ENCODE measurements around the gene RNF223. TPM values are rescaled to one million over a fixed set of nuclear protein-coding genes. Genes with fewer than 3 reads are reported as not detected.
"Not testable (repeated sequence)": the region's sequence is repeated elsewhere in the genome, so short reads cannot be mapped to it uniquely, and the experiment has no call there.

The RNF223 gene
- total and polyA plus RNA-seq, 4 donors, result 0.20 TPM; not detected in 3

DNA sequence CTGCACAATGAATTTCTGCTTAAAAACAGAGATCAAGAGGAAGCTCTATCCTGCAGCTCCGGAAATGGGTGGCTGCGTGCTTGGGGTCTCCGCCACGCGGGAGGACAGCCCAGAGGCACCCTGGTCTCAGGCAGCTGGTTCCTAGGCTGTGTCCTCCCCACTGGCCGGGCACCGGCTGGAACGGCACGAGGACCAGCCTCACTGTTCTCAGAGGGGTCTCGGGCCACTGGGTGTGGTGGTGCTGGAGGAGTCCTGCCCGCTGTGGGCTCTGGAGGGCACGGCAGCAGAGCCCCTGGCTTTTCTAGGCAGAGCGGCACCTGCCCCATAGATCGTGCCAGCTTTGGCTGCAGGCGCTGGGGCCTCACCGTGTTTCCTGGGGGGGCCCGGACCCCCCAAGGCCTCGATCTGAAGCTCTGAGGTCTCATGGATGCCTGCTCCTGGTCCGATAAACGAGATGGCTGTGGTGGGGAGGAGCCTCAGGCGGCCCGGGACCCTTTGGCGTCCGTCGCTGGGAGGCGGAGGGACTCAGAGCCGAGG lies 8.2 kb upstream of the RNF223 start:
- H3K4me1 ChIP-seq (ENCODE audit: control insufficient read depth, insufficient read depth, low read length), result peaks cover 16% of the 10 kb centered on the region
- WGBS (ENCODE audit: insufficient coverage), result 91% methylated on average over 25 of the region's 27 CpGs
- no peaks in the 10 kb centered on the region for H3K9me3 ChIP-seq (ENCODE audit: control insufficient read depth, insufficient read depth, low read length)
- peaks cover 10% of the 10 kb centered on the region for H3K27me3 ChIP-seq (ENCODE audit: control insufficient read depth, insufficient read depth, low read length)
- H3K4me3 ChIP-seq (ENCODE audit: low read depth, low read length), result no peak overlapping the region
- DNase-seq (ENCODE audit: low read depth in 4 of 6, low spot score in 6 of 6), result no peak
- peaks cover 62% of the 10 kb centered on the region for H3K36me3 ChIP-seq (ENCODE audit: control insufficient read depth, insufficient read depth, low read length)
- H3K27ac ChIP-seq (ENCODE audit: low read depth, low read length), result no peak overlapping the region

DNA sequence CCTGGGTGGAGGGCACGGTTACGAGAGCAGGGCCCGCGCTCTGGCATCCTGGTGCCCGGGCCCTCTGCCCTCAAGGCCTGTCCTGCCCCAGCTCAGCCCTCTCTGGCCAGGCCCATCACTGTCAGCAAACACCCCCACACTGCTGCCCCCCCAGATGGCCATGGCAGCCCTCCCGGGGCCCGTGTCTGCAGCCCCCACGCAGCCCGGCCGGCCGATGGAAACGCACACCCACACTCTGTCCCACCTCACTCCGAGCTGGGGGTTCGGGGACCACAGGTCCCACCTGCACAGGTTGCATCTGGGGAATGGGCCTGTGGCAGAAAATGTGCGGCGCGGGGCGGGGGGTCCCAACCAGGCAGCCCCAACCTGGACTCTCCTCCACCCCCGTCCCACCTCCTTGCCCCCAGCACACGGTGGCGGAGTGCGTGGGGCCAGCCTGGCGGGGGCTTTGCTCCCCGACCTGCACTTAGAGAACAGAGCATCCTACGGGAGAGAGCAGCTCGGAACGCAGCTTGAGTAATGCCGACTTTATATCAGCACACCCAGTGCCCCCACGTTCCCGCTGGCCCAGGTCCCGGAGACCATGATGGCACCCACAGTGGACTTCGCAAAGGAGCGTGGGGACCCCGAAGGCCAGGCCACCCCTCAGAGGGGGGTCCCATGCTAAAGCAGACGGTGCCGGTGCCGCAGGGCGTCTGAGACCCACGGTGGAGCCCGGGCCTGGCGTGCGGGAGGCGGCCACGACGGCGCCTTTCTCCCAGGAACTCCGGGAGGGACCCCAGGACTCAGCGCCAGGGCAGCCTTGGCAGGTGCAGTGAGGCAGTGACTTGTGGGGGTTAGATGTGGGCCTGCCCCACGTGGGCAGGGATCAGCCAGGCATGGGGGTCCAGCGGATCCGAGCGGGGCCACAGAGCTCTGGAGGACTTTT lies 7.5 kb upstream of the RNF223 start:
- 88% methylated on average over 51 of the region's 52 CpGs for WGBS (ENCODE audit: insufficient coverage)
- Histone ChIP-seq H3K9me3 (ENCODE audit: control insufficient read depth, insufficient read depth, low read length) (no peaks in the 10 kb centered on the region), H3K27me3 (ENCODE audit: control insufficient read depth, insufficient read depth, low read length) (peaks cover 10% of the 10 kb centered on the region), H3K4me1 (ENCODE audit: control insufficient read depth, insufficient read depth, low read length) (peaks cover 16% of the 10 kb centered on the region), H3K36me3 (ENCODE audit: control insufficient read depth, insufficient read depth, low read length) (peaks cover 55% of the 10 kb centered on the region), H3K27ac (ENCODE audit: low read depth, low read length) (no peak overlapping the region), H3K4me3 (ENCODE audit: low read depth, low read length) (no peak overlapping the region)
- DNase-seq (ENCODE audit: low read depth in 4 of 6, low spot score in 6 of 6), result no peak

DNA sequence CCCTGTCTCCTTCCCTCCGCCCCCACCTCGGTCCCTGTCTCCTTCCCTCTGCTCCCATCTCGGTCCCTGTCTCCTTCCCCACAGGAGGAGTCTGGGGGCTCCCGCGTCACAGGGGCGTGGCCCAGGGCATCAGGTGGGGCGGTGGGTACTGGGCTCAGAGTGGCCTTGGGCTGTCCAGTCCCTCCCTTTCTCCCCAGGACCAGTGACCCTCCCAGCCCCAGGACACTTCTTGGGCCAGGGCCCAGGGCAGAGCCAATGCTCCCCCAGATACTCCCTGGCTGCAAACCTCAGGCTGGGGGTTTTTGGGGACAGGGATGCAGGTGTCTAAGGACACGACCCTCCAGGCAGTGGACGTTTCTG lies 6.8 kb upstream of the RNF223 start:
- Histone ChIP-seq H3K4me3 (ENCODE audit: low read depth, low read length) (no peak overlapping the region), H3K27ac (ENCODE audit: low read depth, low read length) (no peak overlapping the region), H3K36me3 (ENCODE audit: control insufficient read depth, insufficient read depth, low read length) (peaks cover 49% of the 10 kb centered on the region), H3K4me1 (ENCODE audit: control insufficient read depth, insufficient read depth, low read length) (peaks cover 16% of the 10 kb centered on the region), H3K27me3 (ENCODE audit: control insufficient read depth, insufficient read depth, low read length) (peaks cover 10% of the 10 kb centered on the region), H3K9me3 (ENCODE audit: control insufficient read depth, insufficient read depth, low read length) (no peaks in the 10 kb centered on the region)
- DNase-seq (ENCODE audit: low read depth in 4 of 6, low spot score in 6 of 6), result no peak
- 21% methylated on average over 8 of the region's 9 CpGs for WGBS (ENCODE audit: insufficient coverage)

DNA sequence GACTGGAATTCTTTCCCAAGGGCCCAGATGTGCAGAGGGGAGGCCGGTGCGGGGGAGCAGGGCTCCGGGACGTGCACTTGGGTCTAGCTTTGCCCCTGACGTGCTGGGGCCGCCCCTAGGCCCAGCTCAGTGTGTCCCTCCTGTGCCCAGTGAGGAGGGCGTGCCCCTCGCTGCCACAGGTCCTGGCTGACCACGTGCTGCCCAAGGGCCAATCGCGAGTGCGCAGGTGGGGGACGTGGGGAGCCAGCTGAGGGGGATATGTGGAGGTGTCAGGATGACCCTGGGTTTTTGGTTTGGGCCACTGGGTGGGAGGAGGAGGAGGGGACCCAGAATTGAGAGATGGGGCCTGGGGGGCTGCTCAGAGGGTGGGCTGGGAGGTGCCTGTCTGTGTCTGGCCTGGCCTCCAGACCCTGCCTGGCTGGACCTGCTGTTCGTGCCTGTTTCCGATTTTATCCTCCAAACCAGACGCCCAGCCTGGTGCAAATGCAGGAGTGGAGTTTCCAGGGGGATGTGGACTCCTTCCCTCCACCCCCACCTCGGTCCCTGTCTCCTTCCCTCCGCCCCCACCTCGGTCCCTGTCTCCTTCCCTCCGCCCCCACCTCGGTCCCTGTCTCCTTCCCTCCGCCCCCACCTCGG lies 6.1 kb upstream of the RNF223 start:
- Histone ChIP-seq H3K36me3 (ENCODE audit: control insufficient read depth, insufficient read depth, low read length) (peaks cover 42% of the 10 kb centered on the region), H3K27ac (ENCODE audit: low read depth, low read length) (no peak overlapping the region), H3K4me1 (ENCODE audit: control insufficient read depth, insufficient read depth, low read length) (peaks cover 16% of the 10 kb centered on the region), H3K4me3 (ENCODE audit: low read depth, low read length) (peak overlapping the region; percentile 12), H3K27me3 (ENCODE audit: control insufficient read depth, insufficient read depth, low read length) (peaks cover 15% of the 10 kb centered on the region), H3K9me3 (ENCODE audit: control insufficient read depth, insufficient read depth, low read length) (no peaks in the 10 kb centered on the region)
- DNase-seq (ENCODE audit: low read depth in 4 of 6, low spot score in 6 of 6), result peak in 2 of 6 donors; percentile 61 to 77
- 2% methylated on average over 16 of the region's 23 CpGs for WGBS (ENCODE audit: insufficient coverage)

DNA sequence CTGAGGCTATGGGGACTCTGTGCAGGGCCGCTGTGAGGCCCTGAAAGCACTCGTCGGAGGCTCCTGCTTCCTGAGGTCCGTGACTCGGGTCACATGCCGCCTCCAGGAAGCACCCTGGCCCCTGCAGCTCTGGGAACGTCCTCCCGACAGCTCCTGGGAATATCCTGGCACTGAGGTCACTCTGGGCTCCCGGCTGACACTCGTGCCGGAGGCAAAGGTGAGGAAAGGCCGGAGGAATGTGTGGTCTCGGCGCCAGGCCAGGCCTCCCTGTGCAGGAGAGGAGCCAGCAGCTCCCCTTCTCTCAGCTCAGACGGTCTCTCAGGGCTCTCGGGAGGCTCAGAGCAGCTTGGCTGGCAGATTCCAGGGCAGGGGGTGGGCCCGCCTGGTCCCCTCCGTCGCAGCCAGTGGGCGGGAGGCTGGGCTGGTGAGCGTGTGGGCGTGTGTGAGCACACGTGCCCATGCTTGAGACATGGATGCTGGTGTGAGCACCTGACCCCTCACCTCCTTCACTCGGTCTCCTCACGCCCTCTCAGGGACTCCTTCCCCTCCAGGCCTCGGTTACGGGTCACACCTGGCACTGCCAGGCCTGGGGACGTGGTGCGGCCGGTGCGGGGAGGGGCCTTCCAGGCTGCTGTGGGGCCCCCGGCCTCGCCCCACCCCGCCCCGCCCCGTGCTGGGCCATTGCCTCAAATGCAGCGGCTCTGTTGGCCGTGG lies 5.5 kb upstream of the RNF223 start:
- WGBS (ENCODE audit: insufficient coverage), result 1% methylated on average over 35 of the region's 38 CpGs
- H3K4me1 ChIP-seq (ENCODE audit: control insufficient read depth, insufficient read depth, low read length), result peaks cover 16% of the 10 kb centered on the region
- H3K9me3 ChIP-seq (ENCODE audit: control insufficient read depth, insufficient read depth, low read length), result no peaks in the 10 kb centered on the region
- peak in 2 of 6 donors; percentile 55 to 61 for DNase-seq (ENCODE audit: low read depth in 4 of 6, low spot score in 6 of 6)
- H3K27me3 ChIP-seq (ENCODE audit: control insufficient read depth, insufficient read depth, low read length), result peaks cover 17% of the 10 kb centered on the region
- H3K4me3 ChIP-seq (ENCODE audit: low read depth, low read length), result no peak overlapping the region
- H3K36me3 ChIP-seq (ENCODE audit: control insufficient read depth, insufficient read depth, low read length), result peaks cover 35% of the 10 kb centered on the region
- no peak overlapping the region for H3K27ac ChIP-seq (ENCODE audit: low read depth, low read length)

DNA sequence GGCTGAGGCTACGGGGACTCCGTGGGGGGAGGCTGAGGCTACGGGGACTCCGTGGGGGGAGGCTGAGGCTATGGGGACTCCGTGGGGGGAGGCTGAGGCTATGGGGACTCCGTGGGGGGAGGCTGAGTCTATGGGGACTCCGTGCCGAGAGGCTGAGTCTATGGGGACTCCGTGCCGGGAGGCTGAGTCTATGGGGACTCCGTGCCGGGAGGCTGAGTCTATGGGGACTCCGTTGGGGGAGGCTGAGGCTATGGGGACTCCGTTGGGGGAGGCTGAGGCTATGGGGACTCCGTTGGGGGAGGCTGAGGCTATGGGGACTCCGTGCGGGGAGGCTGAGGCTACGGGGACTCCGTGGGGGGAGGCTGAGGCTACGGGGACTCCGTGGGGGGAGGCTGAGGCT lies 3.3 kb upstream of the RNF223 start:
- peaks cover 16% of the 10 kb centered on the region for H3K4me1 ChIP-seq (ENCODE audit: control insufficient read depth, insufficient read depth, low read length)
- not testable (repeated sequence) for DNase-seq (ENCODE audit: low read depth in 4 of 6, low spot score in 6 of 6); H3K27ac ChIP-seq (ENCODE audit: low read depth, low read length); H3K9me3 ChIP-seq (ENCODE audit: control insufficient read depth, insufficient read depth, low read length); H3K4me3 ChIP-seq (ENCODE audit: low read depth, low read length)
- WGBS (ENCODE audit: insufficient coverage), result no CpG with 5 or more reads among the region's 21 CpGs
- peaks cover 19% of the 10 kb centered on the region for H3K27me3 ChIP-seq (ENCODE audit: control insufficient read depth, insufficient read depth, low read length)
- H3K36me3 ChIP-seq (ENCODE audit: control insufficient read depth, insufficient read depth, low read length), result peaks cover 13% of the 10 kb centered on the region

DNA sequence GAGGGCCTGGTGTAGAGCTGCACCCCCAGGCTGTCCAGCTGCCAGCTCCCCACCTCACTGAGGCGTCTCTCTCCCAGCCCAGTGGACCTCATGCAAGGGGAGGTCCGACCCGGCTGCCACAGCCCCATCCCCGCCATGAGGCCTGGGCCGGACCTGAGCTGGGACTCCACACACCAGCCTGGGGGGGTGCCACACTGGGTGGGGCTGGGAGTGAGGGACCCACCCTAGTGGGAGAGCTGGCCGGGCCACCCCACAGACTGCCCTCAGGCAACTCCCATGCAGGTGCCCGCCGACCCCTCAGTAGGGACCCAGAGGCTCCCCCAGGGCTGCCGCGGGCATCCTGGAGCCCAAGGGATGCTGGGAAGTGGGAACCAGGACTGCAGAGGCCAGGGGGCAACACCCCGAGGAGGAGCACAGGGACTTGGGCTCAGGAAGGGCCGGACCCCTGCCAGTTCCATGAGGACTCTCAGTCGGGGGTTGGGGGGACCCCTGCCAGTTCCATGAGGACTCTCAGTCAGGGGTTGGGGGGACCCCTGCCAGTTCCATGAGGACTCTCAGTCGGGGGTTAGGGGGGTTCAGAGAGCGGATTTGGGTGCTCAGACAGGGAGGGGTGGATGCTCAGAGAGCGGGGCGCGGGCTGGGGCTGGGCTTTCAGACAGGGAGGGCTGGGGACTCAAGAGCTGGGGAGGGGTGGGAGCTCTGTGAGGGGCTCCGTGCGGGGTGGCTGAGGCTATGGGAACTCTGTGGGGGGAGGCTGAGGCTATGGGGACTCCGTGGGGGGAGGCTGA lies 1.2 kb upstream of the RNF223 start:
- WGBS (ENCODE audit: insufficient coverage), result 69% methylated on average over 19 of the region's 21 CpGs

DNA sequence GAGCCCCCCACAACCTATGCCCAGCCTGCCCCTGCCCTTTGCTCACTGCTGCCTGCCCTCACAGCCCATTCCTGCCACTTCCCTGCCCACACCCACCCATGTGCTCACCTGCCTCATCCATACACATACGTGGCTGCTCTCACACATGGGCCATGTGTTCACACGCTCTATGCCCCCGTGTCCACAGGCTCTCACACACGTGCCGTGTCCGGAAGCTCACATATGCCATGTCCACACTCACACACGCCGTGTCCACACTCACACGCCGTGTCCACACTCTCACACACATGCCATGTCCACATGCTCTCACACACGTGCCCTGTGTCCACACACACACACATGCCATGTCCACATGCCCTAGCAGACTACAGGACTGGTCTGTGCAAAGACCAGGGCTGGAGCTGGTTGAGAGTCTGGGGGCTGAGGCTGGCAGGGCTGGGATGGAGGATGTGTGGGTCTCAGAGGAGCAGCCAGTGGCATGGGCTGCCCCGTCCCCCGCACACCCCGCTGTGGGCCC lies 583 bp upstream of the RNF223 start:
- no peak for DNase-seq (ENCODE audit: low read depth in 4 of 6, low spot score in 6 of 6)
- Histone ChIP-seq H3K4me3 (ENCODE audit: low read depth, low read length) (no peak overlapping the region), H3K27me3 (ENCODE audit: control insufficient read depth, insufficient read depth, low read length) (peaks cover 14% of the 10 kb centered on the region), H3K9me3 (ENCODE audit: control insufficient read depth, insufficient read depth, low read length) (no peaks in the 10 kb centered on the region), H3K36me3 (ENCODE audit: control insufficient read depth, insufficient read depth, low read length) (no peaks in the 10 kb centered on the region), H3K4me1 (ENCODE audit: control insufficient read depth, insufficient read depth, low read length) (peaks cover 13% of the 10 kb centered on the region), H3K27ac (ENCODE audit: low read depth, low read length) (no peak overlapping the region)
- WGBS (ENCODE audit: insufficient coverage), result 79% methylated on average over 14 of the region's 14 CpGs

More for the DNA sequence above, 1.2 kb upstream of the RNF223 start:
- Histone ChIP-seq H3K36me3 (ENCODE audit: control insufficient read depth, insufficient read depth, low read length) (no peaks in the 10 kb centered on the region), H3K27ac (ENCODE audit: low read depth, low read length) (no peak overlapping the region), H3K27me3 (ENCODE audit: control insufficient read depth, insufficient read depth, low read length) (peaks cover 19% of the 10 kb centered on the region), H3K9me3 (ENCODE audit: control insufficient read depth, insufficient read depth, low read length) (no peaks in the 10 kb centered on the region), H3K4me1 (ENCODE audit: control insufficient read depth, insufficient read depth, low read length) (peaks cover 13% of the 10 kb centered on the region), H3K4me3 (ENCODE audit: low read depth, low read length) (no peak overlapping the region)
- DNase-seq (ENCODE audit: low read depth in 4 of 6, low spot score in 6 of 6), result no peak
